ENCODE measurements around the gene GAS7. TPM values are rescaled to one million over a fixed set of nuclear protein-coding genes. Genes with fewer than 3 reads are reported as not detected.
A peak's percentile ranks its signal among the peaks of the same experiment; 100 is the strongest.

The GAS7 gene
- total and polyA plus RNA-seq, 2 donors (not counting 1 experiment from before 2014, with no cell fraction given), result 3.4 to 13.6 TPM

DNA sequence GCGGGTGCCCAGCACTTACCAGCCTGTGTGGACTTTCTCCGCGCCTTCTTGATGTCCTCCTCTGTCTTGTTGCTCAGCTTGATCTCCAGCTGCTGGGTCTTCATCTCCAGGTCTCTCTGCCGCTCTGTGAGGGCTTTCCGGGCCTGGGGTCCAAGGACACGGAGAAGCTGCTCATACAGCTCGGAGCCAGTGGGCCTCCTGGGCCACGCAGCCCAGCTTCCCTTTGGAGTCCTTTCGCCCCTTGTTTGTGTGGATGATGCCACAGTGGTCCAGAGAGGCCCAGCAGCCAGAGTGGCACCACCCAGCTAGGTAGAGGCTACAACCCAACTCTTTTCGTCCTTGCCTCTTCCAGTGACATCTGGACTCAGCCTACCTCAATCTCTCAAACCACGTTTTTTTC lies 272.9 kb downstream of the GAS7 start:
- H3K9me3 Mint-ChIP-seq (ENCODE audit: insufficient read depth), result no peaks in the 10 kb centered on the region
- ChIA-PET CTCF (interaction anchor here (0.8 to 7.0 kb wide), 16 partner anchors 10 to 919 kb away, joined by 3 to 137 read pairs (median 6); no protein-coding TSS in a partner anchor), POLR2A (no interaction called here)
- intact Hi-C loops (cut with micrococcal nuclease), result no loop called here
- Histone ChIP-seq H3K4me3 (ENCODE audit: control extremely low read depth in 1 of 5, extremely low read depth in 1 of 5, insufficient read depth in 1 of 5, low read depth in 2 of 5, low read length in 4 of 5) (no peak overlapping the region), H3K4me1 (ENCODE audit: control insufficient read depth in 2 of 2, insufficient read depth in 2 of 2, low read length in 2 of 2) (no peaks in the 10 kb centered on the region), H3K27ac (ENCODE audit: low read length in 2 of 2) (no peak overlapping the region), H4K20me1 (ENCODE audit: control insufficient read depth, insufficient read depth, low read length, poor library complexity, severe bottlenecking) (no peaks in the 10 kb centered on the region), H3K4me2 (replicated peaks; ENCODE audit: low read depth, low read length, poor library complexity, severe bottlenecking) (no peak overlapping the region), H3K36me3 (replicated peaks in 1 of 2; ENCODE audit: control extremely low read depth in 1 of 2, control insufficient read depth in 1 of 2, extremely low read depth in 1 of 2, insufficient read depth in 2 of 2, low read length in 1 of 2) (peaks cover 0 to under 1% of the 10 kb centered on the region in 2 experiments), H3K79me2 (ENCODE audit: control insufficient read depth, insufficient read depth, low read length) (no peaks in the 10 kb centered on the region), H3K9me3 (ENCODE audit: control extremely low read depth in 1 of 3, control insufficient read depth in 2 of 3, insufficient read depth in 1 of 3, low read length in 2 of 3) (no peaks in the 10 kb centered on the region), H3K9ac (ENCODE audit: low read length) (no peak overlapping the region), H3K27me3 (replicated peaks in 1 of 4; ENCODE audit: control extremely low read depth in 1 of 4, control insufficient read depth in 3 of 4, insufficient read depth in 4 of 4, low read length in 3 of 4) (no peaks in the 10 kb centered on the region), H2AFZ (ENCODE audit: insufficient read depth, low read depth, low read length, poor library complexity, severe bottlenecking) (no peak overlapping the region)
- H3K4me3 Mint-ChIP-seq, result no peak overlapping the region
- H3K27me3 Mint-ChIP-seq, result no peaks in the 10 kb centered on the region
- 93% methylated on average over 11 of the region's 11 CpGs for whole genome bisulfite sequencing (ENCODE audit: insufficient coverage)
- H3K4me1 Mint-ChIP-seq, result peaks cover 3% of the 10 kb centered on the region
- no peak overlapping the region for H3K27ac Mint-ChIP-seq
- TF ChIP-seq EZH2 (IDR thresholded peaks at IDR 0.05; ENCODE audit: borderline replicate concordance, insufficient read depth, low read depth, low read length, poor library complexity, severe bottlenecking), result no peak
- TF ChIP-seq, protein P1, sequence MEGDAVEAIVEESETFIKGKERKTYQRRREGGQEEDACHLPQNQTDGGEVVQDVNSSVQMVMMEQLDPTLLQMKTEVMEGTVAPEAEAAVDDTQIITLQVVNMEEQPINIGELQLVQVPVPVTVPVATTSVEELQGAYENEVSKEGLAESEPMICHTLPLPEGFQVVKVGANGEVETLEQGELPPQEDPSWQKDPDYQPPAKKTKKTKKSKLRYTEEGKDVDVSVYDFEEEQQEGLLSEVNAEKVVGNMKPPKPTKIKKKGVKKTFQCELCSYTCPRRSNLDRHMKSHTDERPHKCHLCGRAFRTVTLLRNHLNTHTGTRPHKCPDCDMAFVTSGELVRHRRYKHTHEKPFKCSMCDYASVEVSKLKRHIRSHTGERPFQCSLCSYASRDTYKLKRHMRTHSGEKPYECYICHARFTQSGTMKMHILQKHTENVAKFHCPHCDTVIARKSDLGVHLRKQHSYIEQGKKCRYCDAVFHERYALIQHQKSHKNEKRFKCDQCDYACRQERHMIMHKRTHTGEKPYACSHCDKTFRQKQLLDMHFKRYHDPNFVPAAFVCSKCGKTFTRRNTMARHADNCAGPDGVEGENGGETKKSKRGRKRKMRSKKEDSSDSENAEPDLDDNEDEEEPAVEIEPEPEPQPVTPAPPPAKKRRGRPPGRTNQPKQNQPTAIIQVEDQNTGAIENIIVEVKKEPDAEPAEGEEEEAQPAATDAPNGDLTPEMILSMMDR (IDR thresholded peaks at IDR 0.05), result no peak
- no peak for DNase-seq
- no peak for ATAC-seq (ENCODE audit: low read depth)

- no peaks in the 10 kb centered on the region for H3K4me1 ChIP-seq (ENCODE audit: control insufficient read depth in 2 of 2, insufficient read depth in 2 of 2, low read length in 2 of 2)
- no peak for TF ChIP-seq EZH2 (IDR thresholded peaks at IDR 0.05; ENCODE audit: borderline replicate concordance, insufficient read depth, low read depth, low read length, poor library complexity, severe bottlenecking)
- TF ChIP-seq, protein P1 (IDR thresholded peaks at IDR 0.05), result peak; percentile 95
- intact Hi-C loops (cut with micrococcal nuclease), result loop anchor here (1.0 kb wide), 2 partner anchors 303 to 694 kb away; no protein-coding TSS in a partner anchor
- POLR2A ChIA-PET, result no interaction called here
- H3K36me3 ChIP-seq (replicated peaks in 1 of 2; ENCODE audit: control extremely low read depth in 1 of 2, control insufficient read depth in 1 of 2, extremely low read depth in 1 of 2, insufficient read depth in 2 of 2, low read length in 1 of 2), result peaks cover 0 to 2% of the 10 kb centered on the region in 2 experiments
- H3K9me3 ChIP-seq (ENCODE audit: control extremely low read depth in 1 of 3, control insufficient read depth in 2 of 3, insufficient read depth in 1 of 3, low read length in 2 of 3), result no peaks in the 10 kb centered on the region
- no peaks in the 10 kb centered on the region for H4K20me1 ChIP-seq (ENCODE audit: control insufficient read depth, insufficient read depth, low read length, poor library complexity, severe bottlenecking)
- peak; percentile 75 for DNase-seq
- Mint-ChIP-seq H3K9me3 (ENCODE audit: insufficient read depth) (no peaks in the 10 kb centered on the region), H3K27me3 (no peaks in the 10 kb centered on the region), H3K27ac (no peak overlapping the region), H3K4me3 (no peak overlapping the region), H3K4me1 (peaks cover 3% of the 10 kb centered on the region)
- H3K9ac ChIP-seq (ENCODE audit: low read length), result no peak overlapping the region
- no peak overlapping the region for H3K27ac ChIP-seq (ENCODE audit: low read length in 2 of 2)
- 20% methylated on average over 6 of the region's 6 CpGs for WGBS (ENCODE audit: insufficient coverage)
- no peak overlapping the region for H3K4me3 ChIP-seq (ENCODE audit: control extremely low read depth in 1 of 5, extremely low read depth in 1 of 5, insufficient read depth in 1 of 5, low read depth in 2 of 5, low read length in 4 of 5)
- no peaks in the 10 kb centered on the region for H3K79me2 ChIP-seq (ENCODE audit: control insufficient read depth, insufficient read depth, low read length)
- CTCF ChIA-PET, result interaction anchor here (0.6 to 7.0 kb wide), 22 partner anchors 11 to 920 kb away, joined by 3 to 137 read pairs (median 4); partner anchors contain the start of gene RCVRN
- peak; percentile 79 for ATAC-seq (ENCODE audit: low read depth)
- H3K27me3 ChIP-seq (replicated peaks in 1 of 4; ENCODE audit: control extremely low read depth in 1 of 4, control insufficient read depth in 3 of 4, insufficient read depth in 4 of 4, low read length in 3 of 4), result no peaks in the 10 kb centered on the region
- H2AFZ ChIP-seq (ENCODE audit: insufficient read depth, low read depth, low read length, poor library complexity, severe bottlenecking), result peak overlapping the region; percentile 63
- H3K4me2 ChIP-seq (replicated peaks; ENCODE audit: low read depth, low read length, poor library complexity, severe bottlenecking), result no peak overlapping the region
Measured at GRCh38 chr17:9924735-9925191, 273.6 kb downstream of the GAS7 start.

Data from B cell (primary cell).